H1 (cell line): ENCODE results near the gene C1orf210.

ENCODE experiments used
- EP300 ChIP-seq, 2 experiments: IDR thresholded peaks; 1 replicate in 1 of 2; 2 replicates in 1 of 2; pipeline ENCODE4 v1.6.1; 2011 to 2012; ENCODE audit warnings: low read depth in 2 of 2, low read length in 2 of 2, mild to moderate bottlenecking in 2 of 2, borderline replicate concordance in 1 of 2, inconsistent platforms in 1 of 2, moderate library complexity in 1 of 2
- JUN ChIP-seq: IDR thresholded peaks from 2 replicates; pipeline ENCODE4 v1.6.1; 2011; ENCODE audit warnings: low read depth, mild to moderate bottlenecking, improper control_type of control experiment, low read length
- POLR2A ChIP-seq, 2 experiments: IDR thresholded peaks; 1 replicate in 1 of 2; 2 replicates in 1 of 2; pipeline ENCODE4 v1.6.1; 2011; ENCODE audit warnings: low read depth in 2 of 2, low read length in 2 of 2, mild to moderate bottlenecking in 2 of 2; ENCODE audit errors: control extremely low read depth in 1 of 2
- POLR2AphosphoS5 ChIP-seq: IDR thresholded peaks from 2 replicates; pipeline ENCODE4 v1.6.1; 2011; ENCODE audit warnings: low read depth, low read length
- RAD21 ChIP-seq, 2 experiments: IDR thresholded peaks in 1 of 2; conservative IDR thresholded peaks in 1 of 2; 2 replicates each; pipeline ENCODE4 v1.6.1; 2011; ENCODE audit warnings: low read depth in 2 of 2, low read length in 2 of 2, improper control_type of control experiment in 1 of 2, inconsistent platforms in 1 of 2, mild to moderate bottlenecking in 1 of 2, moderate library complexity in 1 of 2
- SIN3A ChIP-seq, 2 experiments: IDR thresholded peaks in 1 of 2; conservative IDR thresholded peaks in 1 of 2; 2 replicates each; pipeline ENCODE4 v1.6.1; 2011 to 2012; ENCODE audit warnings: low read length in 2 of 2, improper control_type of control experiment in 1 of 2, low read depth in 1 of 2, mild to moderate bottlenecking in 1 of 2
- TAF7 ChIP-seq: optimal IDR thresholded peaks from 2 replicates; pipeline ENCODE3; 2011; ENCODE audit warnings: low read depth, mild to moderate bottlenecking, inconsistent platforms, low read length, moderate library complexity, borderline replicate concordance
- TF ChIP-seq, protein P1 (sequence below), 3 experiments: IDR thresholded peaks; 1 replicate in 2 of 3; 2 replicates in 1 of 3; pipeline versions ENCODE4 v1.5.1 to v1.6.1; 2011; ENCODE audit warnings: low read length in 3 of 3, mild to moderate bottlenecking in 3 of 3, inconsistent platforms in 2 of 3, low read depth in 1 of 3, moderate library complexity in 1 of 3; ENCODE audit not compliant: insufficient read depth in 1 of 3; ENCODE audit errors: control extremely low read depth in 1 of 3

DNA sequence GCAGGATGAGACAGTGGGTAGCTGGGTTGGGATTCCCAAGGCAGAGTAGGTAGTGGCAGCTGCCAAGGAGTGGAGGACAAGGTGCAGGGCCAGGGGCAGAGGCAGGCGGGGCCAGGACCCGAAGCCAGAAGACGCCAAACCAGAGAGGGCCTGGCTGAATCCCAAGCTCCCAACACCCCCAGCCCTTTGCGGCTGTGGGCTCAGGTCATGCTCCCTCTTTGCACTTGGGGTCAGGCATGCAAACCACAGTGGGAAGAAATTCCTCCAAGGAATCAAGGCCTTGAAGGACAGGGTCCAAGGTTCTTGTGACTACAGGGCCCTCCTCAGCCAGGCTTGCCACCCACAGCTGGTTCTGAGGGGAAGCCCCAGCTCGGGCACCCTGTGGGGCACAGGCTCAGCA, 6.2 kb downstream of the C1orf210 start:
- TF ChIP-seq, protein P1, sequence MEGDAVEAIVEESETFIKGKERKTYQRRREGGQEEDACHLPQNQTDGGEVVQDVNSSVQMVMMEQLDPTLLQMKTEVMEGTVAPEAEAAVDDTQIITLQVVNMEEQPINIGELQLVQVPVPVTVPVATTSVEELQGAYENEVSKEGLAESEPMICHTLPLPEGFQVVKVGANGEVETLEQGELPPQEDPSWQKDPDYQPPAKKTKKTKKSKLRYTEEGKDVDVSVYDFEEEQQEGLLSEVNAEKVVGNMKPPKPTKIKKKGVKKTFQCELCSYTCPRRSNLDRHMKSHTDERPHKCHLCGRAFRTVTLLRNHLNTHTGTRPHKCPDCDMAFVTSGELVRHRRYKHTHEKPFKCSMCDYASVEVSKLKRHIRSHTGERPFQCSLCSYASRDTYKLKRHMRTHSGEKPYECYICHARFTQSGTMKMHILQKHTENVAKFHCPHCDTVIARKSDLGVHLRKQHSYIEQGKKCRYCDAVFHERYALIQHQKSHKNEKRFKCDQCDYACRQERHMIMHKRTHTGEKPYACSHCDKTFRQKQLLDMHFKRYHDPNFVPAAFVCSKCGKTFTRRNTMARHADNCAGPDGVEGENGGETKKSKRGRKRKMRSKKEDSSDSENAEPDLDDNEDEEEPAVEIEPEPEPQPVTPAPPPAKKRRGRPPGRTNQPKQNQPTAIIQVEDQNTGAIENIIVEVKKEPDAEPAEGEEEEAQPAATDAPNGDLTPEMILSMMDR (IDR thresholded peaks at IDR 0.05; ENCODE audit: control extremely low read depth in 1 of 3, insufficient read depth in 1 of 3, low read depth in 1 of 3, low read length in 3 of 3): no peak
- TF ChIP-seq SIN3A (conservative IDR thresholded peaks at IDR 0.05 in 1 of 2, IDR thresholded peaks at IDR 0.05 in 1 of 2; ENCODE audit: low read depth in 1 of 2, low read length in 2 of 2): no peak
- no peak for TF ChIP-seq RAD21 (IDR thresholded peaks at IDR 0.05 in 1 of 2, conservative IDR thresholded peaks at IDR 0.05 in 1 of 2; ENCODE audit: low read depth in 2 of 2, low read length in 2 of 2)
- TF ChIP-seq POLR2A (IDR thresholded peaks at IDR 0.05; ENCODE audit: control extremely low read depth in 1 of 2, low read depth in 2 of 2, low read length in 2 of 2): no peak
- TF ChIP-seq EP300 (IDR thresholded peaks at IDR 0.05; ENCODE audit: borderline replicate concordance in 1 of 2, low read depth in 2 of 2, low read length in 2 of 2): no peak
- no peak for TF ChIP-seq JUN
- TF ChIP-seq POLR2AphosphoS5: no peak
- no peak for TF ChIP-seq TAF7
